Measurements from ENCODE around the gene SRP72.
"Not testable (repeated sequence)": the region's sequence is repeated elsewhere in the genome, so short reads cannot be mapped to it uniquely, and the experiment has no call there.

The SRP72 gene

DNA sequence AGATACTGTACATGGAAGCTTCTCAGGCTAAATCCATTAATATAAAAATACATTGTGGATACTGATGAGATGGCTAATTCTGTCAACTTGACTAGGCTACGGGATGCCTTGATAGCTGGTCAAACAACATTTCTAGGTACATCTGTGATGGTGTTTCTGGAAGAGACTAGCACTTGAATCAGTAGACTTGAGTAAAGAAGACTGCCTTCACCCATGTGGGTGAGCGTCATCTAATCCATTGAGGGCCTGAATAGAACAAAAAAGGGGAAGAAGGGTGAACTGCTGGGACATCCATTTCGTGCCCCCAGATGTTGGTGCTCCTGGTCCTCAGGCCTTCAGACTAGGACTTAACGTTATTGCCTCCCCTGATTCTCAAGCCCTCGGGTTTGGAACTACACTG is 3.7 kb upstream of the SRP72 start:
- Histone ChIP-seq H3K4me1 (ENCODE audit: control insufficient read depth, insufficient read depth, low read length, poor library complexity, severe bottlenecking) (peaks cover 21% of the 10 kb centered on the region), H3K27me3 (replicated peaks; ENCODE audit: control insufficient read depth, insufficient read depth, low read length, poor library complexity, severe bottlenecking) (no peaks in the 10 kb centered on the region), H3K27ac (ENCODE audit: insufficient read depth, low read length, poor library complexity, severe bottlenecking) (no peak overlapping the region), H3K4me3 (ENCODE audit: insufficient read depth, low read depth, low read length, poor library complexity, severe bottlenecking) (no peak overlapping the region), H3K9me3 (ENCODE audit: control insufficient read depth, low read length) (no peaks in the 10 kb centered on the region), H3K36me3 (ENCODE audit: control insufficient read depth, insufficient read depth, low read length) (peaks cover 10% of the 10 kb centered on the region)
- DNase-seq = no peak

DNA sequence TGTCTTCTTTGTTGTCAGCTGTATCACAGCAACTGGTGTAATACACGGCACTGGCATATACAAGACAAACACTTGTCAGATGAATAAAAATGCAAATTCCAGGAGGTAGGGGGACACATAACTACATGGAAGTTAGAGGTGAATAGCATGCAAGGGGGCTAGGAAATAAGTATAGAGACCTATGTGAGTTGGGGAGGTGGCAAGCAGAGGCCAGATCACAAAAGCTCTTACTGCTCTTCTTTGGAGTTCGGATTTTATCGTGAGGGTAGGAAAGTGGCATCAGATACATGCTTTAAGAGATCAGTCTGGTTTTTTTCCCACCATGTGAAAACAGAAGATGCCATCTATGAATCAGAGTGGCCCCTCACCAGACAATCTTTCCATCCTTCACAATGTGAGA is 2.8 kb upstream of the SRP72 start:
- H3K9me3 ChIP-seq (ENCODE audit: control insufficient read depth, low read length) = no peaks in the 10 kb centered on the region
- peaks cover 9% of the 10 kb centered on the region for H3K36me3 ChIP-seq (ENCODE audit: control insufficient read depth, insufficient read depth, low read length)
- H3K27ac ChIP-seq (ENCODE audit: insufficient read depth, low read length, poor library complexity, severe bottlenecking) = no peak overlapping the region
- no peak for DNase-seq
- H3K4me3 ChIP-seq (ENCODE audit: insufficient read depth, low read depth, low read length, poor library complexity, severe bottlenecking) = no peak overlapping the region
- H3K27me3 ChIP-seq (replicated peaks; ENCODE audit: control insufficient read depth, insufficient read depth, low read length, poor library complexity, severe bottlenecking) = no peaks in the 10 kb centered on the region
- peaks cover 24% of the 10 kb centered on the region for H3K4me1 ChIP-seq (ENCODE audit: control insufficient read depth, insufficient read depth, low read length, poor library complexity, severe bottlenecking)

DNA sequence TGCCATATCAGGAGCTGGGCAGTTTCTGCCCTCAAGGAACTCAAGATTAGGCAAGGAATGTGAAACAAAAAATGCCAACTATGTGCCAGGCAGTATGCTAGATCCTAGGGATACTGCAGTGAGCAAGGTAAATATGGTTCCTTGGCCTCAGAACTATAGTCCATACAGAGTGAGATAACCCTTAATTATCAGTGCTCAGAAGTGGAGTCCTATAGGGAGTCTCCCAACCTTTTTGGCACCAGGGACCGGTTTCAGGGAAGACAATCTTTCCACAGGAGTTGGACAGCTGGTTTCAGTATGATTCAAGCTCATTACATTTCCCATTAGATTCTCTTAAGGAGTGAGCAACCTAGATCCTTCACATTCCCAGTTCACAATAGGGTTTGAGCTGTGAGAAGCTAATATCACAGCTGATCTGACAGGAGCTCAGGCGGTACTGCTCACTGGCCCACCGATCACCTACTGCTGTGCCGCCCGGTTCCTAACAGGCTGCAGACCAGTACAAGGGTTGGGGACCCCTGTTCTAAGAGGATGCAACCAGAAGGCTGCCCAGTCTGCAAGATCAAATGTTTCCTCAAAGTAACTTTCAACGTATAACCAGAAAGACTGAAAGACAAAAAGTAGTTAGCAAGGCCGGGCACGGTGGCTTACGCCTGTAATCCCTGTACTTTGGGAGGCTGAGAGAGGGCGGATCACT is 1.7 kb upstream of the SRP72 start:
- Histone ChIP-seq H3K27ac (ENCODE audit: insufficient read depth, low read length, poor library complexity, severe bottlenecking) (no peak overlapping the region), H3K4me1 (ENCODE audit: control insufficient read depth, insufficient read depth, low read length, poor library complexity, severe bottlenecking) (peaks cover 24% of the 10 kb centered on the region), H3K36me3 (ENCODE audit: control insufficient read depth, insufficient read depth, low read length) (peaks cover 1% of the 10 kb centered on the region), H3K9me3 (ENCODE audit: control insufficient read depth, low read length) (no peaks in the 10 kb centered on the region), H3K27me3 (replicated peaks; ENCODE audit: control insufficient read depth, insufficient read depth, low read length, poor library complexity, severe bottlenecking) (no peaks in the 10 kb centered on the region), H3K4me3 (ENCODE audit: insufficient read depth, low read depth, low read length, poor library complexity, severe bottlenecking) (peak overlapping the region; percentile 97)
- DNase-seq = no peak

DNA sequence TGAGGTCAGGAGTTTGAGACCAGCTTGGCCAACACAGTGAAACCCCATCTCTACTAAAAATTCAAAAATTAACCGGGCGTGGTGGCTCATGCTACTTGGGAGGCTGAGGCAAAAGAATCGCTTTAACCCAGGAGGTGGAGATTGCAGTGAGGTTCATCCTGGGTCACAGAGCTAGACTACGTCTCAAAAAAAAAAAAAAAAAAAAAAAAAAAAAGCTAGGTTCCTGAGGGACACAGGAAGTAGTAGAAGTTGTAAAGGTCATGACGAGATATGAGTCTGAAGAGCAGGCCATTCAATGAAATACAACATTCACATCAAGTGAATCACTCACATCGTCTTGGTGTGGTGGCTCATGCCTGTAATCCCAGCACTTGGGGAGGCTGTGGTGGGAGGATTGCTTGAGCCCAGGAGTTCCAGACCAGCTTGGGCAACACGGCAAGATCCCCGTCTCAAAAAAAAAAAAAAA is 1.1 kb upstream of the SRP72 start:
- H3K36me3 ChIP-seq (ENCODE audit: control insufficient read depth, insufficient read depth, low read length); H3K9me3 ChIP-seq (ENCODE audit: control insufficient read depth, low read length); H3K27me3 ChIP-seq (replicated peaks; ENCODE audit: control insufficient read depth, insufficient read depth, low read length, poor library complexity, severe bottlenecking); DNase-seq: not testable (repeated sequence)
- Histone ChIP-seq H3K4me1 (ENCODE audit: control insufficient read depth, insufficient read depth, low read length, poor library complexity, severe bottlenecking) (peaks cover 24% of the 10 kb centered on the region), H3K27ac (ENCODE audit: insufficient read depth, low read length, poor library complexity, severe bottlenecking) (peak overlapping the region; percentile 80), H3K4me3 (ENCODE audit: insufficient read depth, low read depth, low read length, poor library complexity, severe bottlenecking) (peak overlapping the region; percentile 97)

DNA sequence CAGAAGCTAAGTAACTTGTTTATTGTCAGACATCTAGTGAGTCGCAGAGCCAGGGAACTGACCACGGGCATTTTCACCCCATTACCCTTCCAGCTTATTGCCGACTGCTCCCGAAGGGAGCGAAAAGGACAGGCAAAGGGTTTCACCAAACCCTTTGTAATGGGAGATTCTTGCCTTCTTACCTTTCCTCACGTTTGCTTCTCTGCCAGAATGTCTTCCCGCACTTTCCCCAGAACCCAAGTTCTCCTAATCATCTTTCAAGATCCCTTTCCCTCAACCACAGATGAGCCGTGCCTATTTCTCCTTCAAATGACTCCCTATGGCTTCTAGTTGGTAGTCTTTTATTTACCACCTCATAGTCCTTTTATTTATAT is 520 bp upstream of the SRP72 start:
- Histone ChIP-seq H3K4me1 (ENCODE audit: control insufficient read depth, insufficient read depth, low read length, poor library complexity, severe bottlenecking) (peaks cover 24% of the 10 kb centered on the region), H3K9me3 (ENCODE audit: control insufficient read depth, low read length) (no peaks in the 10 kb centered on the region), H3K27ac (ENCODE audit: insufficient read depth, low read length, poor library complexity, severe bottlenecking) (peak overlapping the region; percentile 80), H3K27me3 (replicated peaks; ENCODE audit: control insufficient read depth, insufficient read depth, low read length, poor library complexity, severe bottlenecking) (no peaks in the 10 kb centered on the region), H3K36me3 (ENCODE audit: control insufficient read depth, insufficient read depth, low read length) (peaks cover 11% of the 10 kb centered on the region), H3K4me3 (ENCODE audit: insufficient read depth, low read depth, low read length, poor library complexity, severe bottlenecking) (peak overlapping the region; percentile 97)
- DNase-seq = no peak

DNA sequence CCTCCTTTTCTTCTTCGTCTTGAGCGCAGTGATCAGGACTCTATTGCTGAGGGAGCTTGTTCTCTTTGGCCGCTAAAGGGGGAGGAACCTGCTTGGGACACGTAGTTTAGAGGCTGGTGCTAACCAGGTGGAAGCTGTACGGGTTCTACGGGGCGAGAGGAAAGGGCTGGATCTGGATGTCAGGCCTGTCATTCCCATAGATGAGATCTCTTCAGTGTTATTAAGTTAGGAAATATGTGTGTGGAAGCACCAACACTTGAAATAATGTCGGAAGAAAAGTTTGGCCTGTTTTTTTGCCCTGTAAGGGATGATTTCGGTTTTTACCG is 643 bp downstream of the SRP72 start:
- H3K4me1 ChIP-seq (ENCODE audit: control insufficient read depth, insufficient read depth, low read length, poor library complexity, severe bottlenecking) = peaks cover 24% of the 10 kb centered on the region
- DNase-seq = peak in 1 of 3 donors; percentile 14

DNA sequence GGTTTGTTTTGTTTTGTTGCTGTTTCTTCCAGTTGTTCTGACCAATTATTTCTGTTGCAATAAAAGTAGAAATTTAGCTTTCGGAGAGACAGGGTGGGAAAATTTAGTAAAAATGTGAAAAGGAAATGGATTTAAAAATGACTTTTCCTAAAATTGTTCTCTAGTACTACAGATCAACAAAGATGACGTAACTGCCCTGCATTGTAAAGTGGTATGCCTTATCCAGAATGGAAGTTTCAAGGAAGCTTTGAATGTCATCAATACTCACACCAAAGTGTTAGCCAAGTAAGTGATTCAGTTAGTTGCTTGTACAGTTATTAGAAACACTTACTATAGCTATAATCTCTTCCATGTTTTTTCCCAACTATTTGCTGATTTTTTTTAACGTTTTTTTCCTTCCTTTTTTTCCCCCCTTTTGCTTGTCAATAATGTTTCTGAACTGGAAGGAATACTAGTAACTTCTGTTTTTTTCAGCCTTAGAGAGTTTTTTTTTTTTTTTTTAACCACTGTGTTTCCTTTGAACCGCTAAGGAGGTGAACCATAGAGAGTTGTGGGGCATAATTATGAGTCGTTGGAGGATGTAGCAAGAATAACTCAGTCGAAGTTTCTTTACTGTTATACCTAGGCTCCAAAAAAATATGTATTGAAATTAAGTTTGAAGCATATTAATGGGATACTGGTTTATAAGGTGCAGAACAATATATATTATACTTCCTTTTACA is 2.2 kb downstream of the SRP72 start:
- peaks cover 24% of the 10 kb centered on the region for H3K4me1 ChIP-seq (ENCODE audit: control insufficient read depth, insufficient read depth, low read length, poor library complexity, severe bottlenecking)
- H3K4me3 ChIP-seq (ENCODE audit: insufficient read depth, low read depth, low read length, poor library complexity, severe bottlenecking) = no peak overlapping the region
- no peak overlapping the region for H3K27ac ChIP-seq (ENCODE audit: insufficient read depth, low read length, poor library complexity, severe bottlenecking)
- H3K9me3 ChIP-seq (ENCODE audit: control insufficient read depth, low read length) = no peaks in the 10 kb centered on the region
- DNase-seq = no peak
- peaks cover 31% of the 10 kb centered on the region for H3K36me3 ChIP-seq (ENCODE audit: control insufficient read depth, insufficient read depth, low read length)
- no peaks in the 10 kb centered on the region for H3K27me3 ChIP-seq (replicated peaks; ENCODE audit: control insufficient read depth, insufficient read depth, low read length, poor library complexity, severe bottlenecking)

More for the DNA sequence above, 643 bp downstream of the SRP72 start:
- Histone ChIP-seq H3K4me3 (ENCODE audit: insufficient read depth, low read depth, low read length, poor library complexity, severe bottlenecking) (peak overlapping the region; percentile 97), H3K27ac (ENCODE audit: insufficient read depth, low read length, poor library complexity, severe bottlenecking) (peak overlapping the region; percentile 80), H3K9me3 (ENCODE audit: control insufficient read depth, low read length) (no peaks in the 10 kb centered on the region), H3K36me3 (ENCODE audit: control insufficient read depth, insufficient read depth, low read length) (peaks cover 23% of the 10 kb centered on the region), H3K27me3 (replicated peaks; ENCODE audit: control insufficient read depth, insufficient read depth, low read length, poor library complexity, severe bottlenecking) (no peaks in the 10 kb centered on the region)

DNA sequence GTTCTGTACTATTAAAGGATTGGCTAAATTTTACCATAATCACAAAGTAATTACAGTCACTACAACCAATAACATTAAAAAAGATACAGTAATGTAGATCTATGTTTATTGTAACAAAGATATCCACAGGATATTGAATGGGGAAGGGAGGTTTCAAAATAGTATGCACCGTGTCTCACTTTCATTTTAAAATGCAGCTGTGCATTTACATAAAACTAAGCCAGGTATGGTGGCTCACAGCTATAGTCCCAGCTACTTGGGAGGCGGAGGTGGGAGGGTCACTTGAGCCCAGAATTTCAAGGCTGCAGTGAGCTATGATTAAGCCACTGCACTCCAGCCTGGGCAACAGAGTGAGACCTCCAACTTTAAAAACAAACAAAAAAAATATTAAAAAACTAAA is 8.5 kb downstream of the SRP72 start:
- Histone ChIP-seq H3K27me3 (replicated peaks; ENCODE audit: control insufficient read depth, insufficient read depth, low read length, poor library complexity, severe bottlenecking) (no peaks in the 10 kb centered on the region), H3K27ac (ENCODE audit: insufficient read depth, low read length, poor library complexity, severe bottlenecking) (no peak overlapping the region), H3K4me3 (ENCODE audit: insufficient read depth, low read depth, low read length, poor library complexity, severe bottlenecking) (no peak overlapping the region), H3K9me3 (ENCODE audit: control insufficient read depth, low read length) (no peaks in the 10 kb centered on the region), H3K4me1 (ENCODE audit: control insufficient read depth, insufficient read depth, low read length, poor library complexity, severe bottlenecking) (no peaks in the 10 kb centered on the region), H3K36me3 (ENCODE audit: control insufficient read depth, insufficient read depth, low read length) (peaks cover 77% of the 10 kb centered on the region)
- no peak for DNase-seq

DNA sequence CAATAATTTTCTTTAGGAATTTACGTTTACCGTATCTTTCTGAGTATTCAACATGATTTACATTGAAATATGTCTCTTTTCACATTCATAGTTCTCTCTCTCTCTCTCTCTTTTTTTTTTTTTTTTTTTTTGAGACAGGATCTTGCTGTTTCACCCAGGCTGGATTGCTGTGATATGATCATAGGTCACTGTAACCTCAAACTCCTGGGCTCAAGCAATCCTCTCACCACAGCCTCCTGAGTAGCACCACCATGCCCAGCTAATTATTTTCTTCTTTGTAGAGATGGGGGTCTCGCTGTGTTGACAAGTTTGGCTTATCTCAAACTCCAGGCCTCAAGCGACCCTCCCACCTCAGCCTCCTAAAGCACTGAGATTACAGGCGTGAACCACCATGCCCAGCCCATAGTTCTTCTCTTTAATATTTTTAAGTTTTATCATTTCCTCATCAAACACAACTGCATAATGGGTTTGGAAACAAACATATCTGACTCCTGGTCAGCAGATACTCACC is 9.8 kb downstream of the SRP72 start:
- H3K27ac ChIP-seq (ENCODE audit: insufficient read depth, low read length, poor library complexity, severe bottlenecking) = no peak overlapping the region
- H3K4me3 ChIP-seq (ENCODE audit: insufficient read depth, low read depth, low read length, poor library complexity, severe bottlenecking) = no peak overlapping the region
- no peaks in the 10 kb centered on the region for H3K27me3 ChIP-seq (replicated peaks; ENCODE audit: control insufficient read depth, insufficient read depth, low read length, poor library complexity, severe bottlenecking)
- H3K9me3 ChIP-seq (ENCODE audit: control insufficient read depth, low read length) = no peaks in the 10 kb centered on the region
- peaks cover 71% of the 10 kb centered on the region for H3K36me3 ChIP-seq (ENCODE audit: control insufficient read depth, insufficient read depth, low read length)
- no peak for DNase-seq
- no peaks in the 10 kb centered on the region for H3K4me1 ChIP-seq (ENCODE audit: control insufficient read depth, insufficient read depth, low read length, poor library complexity, severe bottlenecking)

DNA sequence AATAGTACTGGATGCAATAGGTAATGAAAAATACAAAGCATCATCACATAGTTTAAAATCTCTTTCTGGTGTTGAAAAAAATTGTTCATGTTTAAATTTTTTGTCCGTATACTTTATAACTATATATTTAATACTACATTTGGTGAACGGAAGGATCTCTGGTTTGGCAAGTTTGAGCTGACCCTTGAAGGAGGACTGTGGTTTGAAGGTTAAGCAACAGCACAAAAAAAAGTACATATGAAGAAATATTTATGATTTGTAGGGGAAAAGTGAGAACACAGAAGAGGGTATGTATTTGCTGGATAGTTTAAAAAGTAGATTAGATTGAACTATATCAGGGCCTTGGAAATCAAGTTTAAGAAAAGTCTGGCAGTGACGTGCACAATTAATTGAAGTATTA is 13.3 kb downstream of the SRP72 start:
- Histone ChIP-seq H3K36me3 (ENCODE audit: control insufficient read depth, insufficient read depth, low read length) (peaks cover 63% of the 10 kb centered on the region), H3K27ac (ENCODE audit: insufficient read depth, low read length, poor library complexity, severe bottlenecking) (no peak overlapping the region), H3K4me1 (ENCODE audit: control insufficient read depth, insufficient read depth, low read length, poor library complexity, severe bottlenecking) (no peaks in the 10 kb centered on the region), H3K27me3 (replicated peaks; ENCODE audit: control insufficient read depth, insufficient read depth, low read length, poor library complexity, severe bottlenecking) (no peaks in the 10 kb centered on the region), H3K4me3 (ENCODE audit: insufficient read depth, low read depth, low read length, poor library complexity, severe bottlenecking) (no peak overlapping the region), H3K9me3 (ENCODE audit: control insufficient read depth, low read length) (no peaks in the 10 kb centered on the region)
- DNase-seq = no peak
